ENCODE measurements around the gene PDE3A. TPM values are rescaled to one million over a fixed set of nuclear protein-coding genes. Genes with fewer than 3 reads are reported as not detected.
"Not testable (repeated sequence)": the region's sequence is repeated elsewhere in the genome, so short reads cannot be mapped to it uniquely, and the experiment has no call there.

Gene PDE3A
- total RNA-seq, 1 donor from 2014 or later, result 0.29 TPM

DNA sequence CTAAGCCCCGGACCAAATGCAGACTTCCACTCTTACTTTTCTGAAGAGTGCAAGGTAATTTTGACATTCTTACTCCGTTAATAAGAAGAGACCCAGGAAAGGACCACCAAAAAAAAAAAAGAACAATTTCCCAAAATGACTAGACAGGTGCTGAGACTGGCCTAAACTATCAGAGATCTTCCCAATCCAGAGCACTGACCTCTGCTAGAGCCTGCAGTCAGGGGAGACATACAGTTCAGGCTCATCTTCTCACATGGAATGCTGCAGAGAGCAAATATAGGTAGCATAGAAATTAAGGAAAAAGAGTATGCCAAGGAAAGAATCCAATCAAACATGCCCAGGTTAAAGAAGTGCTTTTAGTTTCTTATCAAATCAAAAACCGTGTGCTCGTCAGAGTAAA, 177.9 kb downstream of the PDE3A start:
- no peak for DNase-seq (ENCODE audit: low read depth)

DNA sequence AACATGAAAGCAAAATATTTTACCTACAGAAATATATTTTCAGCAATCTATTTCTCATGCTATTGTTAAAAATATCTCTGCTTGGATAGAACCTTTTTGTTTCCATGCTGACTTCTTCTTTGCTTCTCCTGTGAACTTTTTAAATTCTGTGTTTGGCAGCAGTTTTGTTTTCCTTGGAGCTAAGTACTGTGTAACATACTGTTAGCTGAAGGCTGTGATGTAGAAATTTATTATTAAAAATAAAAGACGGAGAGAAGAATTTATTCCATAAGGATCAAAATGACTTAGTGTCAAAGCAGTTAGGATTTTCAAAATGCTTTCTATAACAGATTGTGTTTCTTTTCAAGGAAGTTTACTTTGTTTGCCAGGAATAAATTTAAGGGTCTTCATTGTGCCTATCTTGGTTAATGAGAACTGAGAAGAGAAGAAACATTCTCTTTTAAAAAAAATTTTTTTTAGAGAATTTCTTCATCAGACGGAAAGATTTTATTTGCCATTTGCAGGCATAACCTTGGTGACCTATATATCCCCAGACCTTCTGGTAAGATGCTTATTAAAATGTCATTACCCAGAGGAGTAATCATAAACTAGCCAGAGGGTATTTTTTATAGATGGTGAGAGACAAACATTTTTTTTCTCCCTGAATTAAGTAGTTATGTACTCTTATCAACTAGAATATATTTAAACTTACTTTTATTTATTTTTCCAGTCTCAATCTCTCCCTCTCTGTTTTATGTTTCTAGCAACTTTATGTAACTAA, 179.7 kb downstream of the PDE3A start:
- no peak for DNase-seq (ENCODE audit: low read depth)

DNA sequence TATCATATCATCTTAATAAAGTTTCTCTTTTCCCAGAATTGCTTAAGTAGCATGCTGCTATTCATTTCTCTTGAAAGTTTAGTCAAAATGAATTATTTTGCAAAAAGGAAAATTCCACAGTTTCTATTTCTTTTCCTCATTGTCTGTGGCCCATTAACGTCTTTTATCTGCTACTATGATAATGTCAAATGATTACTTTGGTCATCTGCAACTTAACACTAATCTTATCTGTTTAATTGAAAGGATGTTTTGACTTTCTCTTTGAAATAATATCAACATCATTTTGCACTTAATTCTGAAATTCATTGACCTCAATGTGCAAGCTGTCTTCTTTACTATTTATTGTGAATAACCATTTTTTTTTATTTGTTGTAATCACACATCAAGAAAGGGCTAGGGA, 180.3 kb downstream of the PDE3A start:
- no peak for DNase-seq (ENCODE audit: low read depth)

DNA sequence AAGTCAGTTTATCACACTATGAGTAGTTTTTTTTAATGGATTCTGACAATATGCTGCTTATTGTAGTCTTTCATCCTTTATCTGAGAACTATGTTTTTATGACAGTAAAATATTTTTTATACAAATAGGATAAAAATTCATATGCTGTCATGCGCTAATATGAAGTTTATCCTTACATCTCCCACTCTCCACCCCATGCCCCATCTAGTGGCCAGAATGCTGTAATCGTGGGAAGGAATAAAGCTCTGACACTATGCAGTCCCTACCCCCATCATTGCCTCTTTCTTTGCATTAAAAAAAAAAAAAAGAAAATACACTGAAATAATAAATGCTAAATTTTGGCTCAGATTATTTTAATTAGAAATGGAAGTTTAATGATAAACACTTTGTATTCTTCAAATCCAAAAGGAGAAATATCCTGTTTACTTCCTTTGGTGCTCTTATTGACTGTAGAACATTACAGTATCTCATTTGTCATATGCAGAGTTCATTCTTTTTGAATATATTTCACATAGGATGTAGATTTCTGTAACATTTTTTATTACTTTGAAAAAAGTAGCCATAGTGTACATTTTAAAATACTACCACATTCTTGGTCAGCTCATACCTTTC, 180.9 kb downstream of the PDE3A start:
- DNase-seq (ENCODE audit: low read depth), result peak; percentile 34

DNA sequence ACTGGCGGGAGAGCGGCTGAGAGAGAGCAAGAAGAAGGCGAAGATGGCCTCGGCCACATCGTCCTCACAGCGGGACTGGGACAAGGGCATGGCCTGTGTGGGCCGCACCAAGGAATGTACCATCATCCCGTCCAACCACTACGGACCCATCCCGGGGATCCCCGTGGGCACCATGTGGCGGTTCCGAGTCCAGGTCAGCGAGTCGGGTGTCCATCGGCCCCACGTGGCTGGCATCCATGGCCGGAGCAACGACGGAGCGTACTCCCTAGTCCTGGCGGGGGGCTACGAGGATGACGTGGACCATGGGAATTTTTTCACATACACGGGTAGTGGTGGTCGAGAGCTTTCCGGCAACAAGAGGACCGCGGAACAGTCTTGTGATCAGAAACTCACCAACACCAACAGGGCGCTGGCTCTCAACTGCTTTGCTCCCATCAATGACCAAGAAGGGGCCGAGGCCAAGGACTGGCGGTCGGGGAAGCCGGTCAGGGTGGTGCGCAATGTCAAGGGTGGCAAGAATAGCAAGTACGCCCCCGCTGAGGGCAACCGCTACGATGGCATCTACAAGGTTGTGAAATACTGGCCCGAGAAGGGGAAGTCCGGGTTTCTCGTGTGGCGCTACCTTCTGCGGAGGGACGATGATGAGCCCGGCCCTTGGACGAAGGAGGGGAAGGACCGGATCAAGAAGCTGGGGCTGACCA, 183.6 kb downstream of the PDE3A start:
- DNase-seq (ENCODE audit: low read depth), result not testable (repeated sequence)

DNA sequence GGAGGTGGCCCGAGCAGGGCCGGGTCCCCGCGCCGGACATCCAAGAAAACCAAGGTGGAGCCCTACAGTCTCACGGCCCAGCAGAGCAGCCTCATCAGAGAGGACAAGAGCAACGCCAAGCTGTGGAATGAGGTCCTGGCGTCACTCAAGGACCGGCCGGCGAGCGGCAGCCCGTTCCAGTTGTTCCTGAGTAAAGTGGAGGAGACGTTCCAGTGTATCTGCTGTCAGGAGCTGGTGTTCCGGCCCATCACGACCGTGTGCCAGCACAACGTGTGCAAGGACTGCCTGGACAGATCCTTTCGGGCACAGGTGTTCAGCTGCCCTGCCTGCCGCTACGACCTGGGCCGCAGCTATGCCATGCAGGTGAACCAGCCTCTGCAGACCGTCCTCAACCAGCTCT, 184.2 kb downstream of the PDE3A start:
- DNase-seq (ENCODE audit: low read depth), result not testable (repeated sequence)

DNA sequence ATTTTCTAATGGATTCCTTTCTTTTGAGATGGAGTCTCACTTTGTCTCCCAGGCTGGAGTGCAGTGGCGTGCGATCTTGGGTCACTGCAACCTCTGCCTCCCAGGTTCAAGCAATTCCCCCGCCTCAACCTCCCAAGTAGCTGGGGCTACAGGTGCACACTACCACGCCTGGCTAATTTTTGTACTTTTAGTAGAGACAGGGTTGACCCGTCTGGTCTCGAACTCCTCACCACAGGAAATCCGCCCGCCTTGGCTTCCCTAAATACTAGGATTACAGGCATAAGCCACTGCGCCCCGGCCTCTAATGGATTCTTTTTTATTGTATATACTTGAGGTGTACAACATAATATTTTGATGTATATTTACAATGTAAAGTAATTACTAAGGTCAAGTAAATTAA, 186.7 kb downstream of the PDE3A start:
- DNase-seq (ENCODE audit: low read depth), result no peak

- DNase-seq (ENCODE audit: low read depth), result no peak
These were observed 187.4 kb downstream of the PDE3A start for GRCh38 chr12:20555771-20556170.

GRCh38 chr12:20557096-20557495, 188.8 kb downstream of the PDE3A start:
- DNase-seq (ENCODE audit: low read depth), result no peak

DNA sequence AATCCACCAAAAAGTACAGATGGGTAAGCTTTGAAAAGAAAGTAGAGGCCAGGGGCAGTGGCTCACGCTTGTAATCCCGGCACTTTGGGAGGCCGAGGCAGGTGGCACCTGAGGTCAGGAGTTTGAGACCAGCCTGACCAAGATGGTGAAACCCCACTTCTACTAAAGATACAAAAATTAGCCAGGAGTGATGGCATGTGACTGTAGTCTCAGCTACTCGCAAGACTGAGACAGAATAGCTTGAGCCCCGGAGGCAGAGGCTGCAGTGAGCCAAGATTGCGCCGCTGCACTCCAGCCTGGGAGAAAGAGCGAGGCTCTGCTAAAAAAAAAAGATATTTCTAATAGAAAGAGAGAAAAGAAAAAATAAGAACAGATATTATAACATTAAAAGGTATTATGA, 192.6 kb downstream of the PDE3A start:
- no peak for DNase-seq (ENCODE audit: low read depth)

- no peak for DNase-seq (ENCODE audit: low read depth)
These were observed 193.5 kb downstream of the PDE3A start for GRCh38 chr12:20561871-20562270.

DNA sequence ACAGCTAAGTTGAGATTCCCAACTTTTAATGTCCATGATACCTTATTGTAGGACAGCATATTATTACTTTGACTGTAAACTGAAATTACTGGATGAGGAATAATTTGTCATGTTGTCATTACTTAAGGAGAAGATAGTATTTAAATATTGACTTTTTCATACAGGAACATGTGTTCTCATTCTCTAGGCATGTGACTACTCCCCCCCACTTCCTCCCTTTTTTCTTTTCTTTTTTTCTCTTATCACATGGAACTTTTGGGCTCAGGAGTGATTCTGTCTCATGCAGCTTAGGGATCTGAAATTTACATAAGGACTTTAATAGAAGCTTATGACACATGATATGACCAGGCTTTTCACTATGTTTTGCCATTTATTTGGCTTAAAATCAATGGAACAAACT, 199.1 kb downstream of the PDE3A start:
- DNase-seq (ENCODE audit: low read depth), result no peak

DNA sequence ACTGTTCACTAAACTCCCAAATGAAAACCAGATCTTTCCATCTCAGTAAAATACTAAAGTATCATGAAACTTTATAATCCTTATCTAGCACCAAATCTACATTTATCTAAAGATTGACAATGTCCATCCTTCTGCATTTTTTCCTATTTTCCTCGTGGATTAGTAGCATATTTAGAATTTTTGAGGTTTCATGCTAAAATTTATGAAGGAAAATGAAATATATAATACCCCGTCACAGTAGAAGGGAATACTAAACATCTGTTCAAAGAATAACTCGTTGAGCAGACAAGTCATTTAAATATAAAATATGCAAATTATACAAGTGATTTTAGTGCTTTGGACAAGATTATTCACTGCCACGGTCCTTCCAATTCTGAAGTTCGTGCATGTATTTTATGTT, 204.1 kb downstream of the PDE3A start:
- DNase-seq (ENCODE audit: low read depth), result no peak

DNA sequence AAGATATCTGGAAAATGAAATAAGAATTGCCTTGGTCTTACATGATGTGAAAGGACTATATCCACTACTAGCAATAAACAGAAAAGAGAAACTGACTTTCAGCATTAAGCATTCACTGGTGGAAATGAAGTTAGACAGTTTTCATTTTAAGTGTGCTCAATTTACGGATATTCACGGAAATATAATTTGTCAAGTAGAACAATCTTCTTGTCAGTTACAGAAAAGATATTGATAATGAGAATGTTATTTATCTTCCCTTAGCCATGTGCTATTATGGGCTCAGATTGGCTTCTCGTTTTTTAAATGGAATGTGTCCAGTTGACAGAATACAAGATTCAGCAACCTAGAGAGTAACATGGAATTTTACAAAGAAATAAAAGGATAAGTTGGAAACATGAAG, 208.2 kb downstream of the PDE3A start:
- no peak for DNase-seq (ENCODE audit: low read depth)

- no peak for DNase-seq (ENCODE audit: low read depth)
These were observed 208.7 kb downstream of the PDE3A start for GRCh38 chr12:20577054-20577453.

DNA sequence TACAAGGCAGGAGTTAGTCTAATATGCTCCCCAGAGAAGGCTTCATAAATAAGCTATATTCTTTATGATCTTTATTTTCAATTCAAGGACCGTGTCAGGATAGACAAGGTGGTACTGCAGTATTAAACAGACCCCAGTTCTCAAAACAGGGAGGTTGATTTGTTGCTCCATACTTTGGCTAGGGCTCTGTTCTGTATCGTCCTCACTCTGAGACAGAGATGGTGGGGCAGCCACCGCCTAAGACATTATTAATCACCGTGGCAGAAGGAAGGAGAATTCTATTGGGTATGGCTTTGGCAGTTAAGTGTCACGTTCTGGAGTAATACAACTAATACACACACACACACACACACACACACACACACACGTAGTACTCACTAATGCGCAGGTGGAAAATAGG, 209.8 kb downstream of the PDE3A start:
- no peak for DNase-seq (ENCODE audit: low read depth)

- no peak for DNase-seq (ENCODE audit: low read depth)
These were observed 216.8 kb downstream of the PDE3A start for GRCh38 chr12:20585055-20585625.

GRCh38 chr12:20585913-20586312, 217.6 kb downstream of the PDE3A start:
- DNase-seq (ENCODE audit: low read depth), result no peak

DNA sequence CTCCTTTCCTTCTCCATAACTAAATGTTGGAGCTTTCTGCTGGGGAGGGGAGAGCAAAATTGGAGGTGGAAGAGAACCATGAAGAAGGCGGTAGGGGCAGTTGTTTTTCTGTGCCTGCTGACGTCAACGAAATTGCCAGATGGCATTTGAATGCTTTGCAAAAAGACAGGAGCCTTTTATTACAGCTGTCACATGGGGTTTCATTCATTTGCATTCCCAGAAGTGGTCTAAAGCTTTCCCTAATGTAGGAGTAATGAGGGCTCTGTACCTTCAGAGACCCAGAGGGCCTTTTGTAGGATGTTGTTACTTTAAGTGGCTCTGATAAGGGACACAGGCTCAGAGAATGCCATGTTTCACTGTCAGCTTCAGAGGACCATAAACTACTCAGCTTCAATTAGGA, 219.7 kb downstream of the PDE3A start:
- DNase-seq (ENCODE audit: low read depth), result peak; percentile 10

GRCh38 chr12:20590570-20590969, 222.2 kb downstream of the PDE3A start:
- no peak for DNase-seq (ENCODE audit: low read depth)

- no peak for DNase-seq (ENCODE audit: low read depth)
These were observed 224.2 kb downstream of the PDE3A start for GRCh38 chr12:20592556-20592955.

DNA sequence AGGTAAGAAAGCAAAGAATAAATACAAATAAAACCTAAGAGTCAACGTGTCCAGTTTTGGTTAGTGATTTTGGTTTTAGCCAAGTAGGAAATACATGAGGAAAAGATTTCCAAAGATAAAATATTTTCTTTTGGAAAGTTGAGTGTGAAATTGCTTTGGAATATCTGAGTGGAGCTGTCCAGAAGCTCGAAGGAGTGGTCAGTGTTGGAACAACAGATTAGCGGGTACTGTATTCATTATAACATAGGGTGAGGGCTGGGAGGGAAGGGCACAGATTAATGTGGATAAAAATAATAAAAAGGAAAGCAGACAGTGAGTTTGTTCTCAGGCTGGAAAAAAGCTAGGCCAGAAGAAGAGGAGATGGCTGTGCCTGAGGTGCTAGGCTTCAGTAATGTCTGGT, 225.3 kb downstream of the PDE3A start:
- DNase-seq (ENCODE audit: low read depth), result no peak

Data from myocyte (in vitro differentiated cells).